HG03175 (cell line): ENCODE measurements around the gene TET2.

ENCODE experiments used
- ATAC-seq: cut with Tn5 transposase; IDR thresholded peaks from one replicate; pipeline ENCODE4 v1.9.1; 2021; ENCODE audit warnings: mild to moderate bottlenecking, moderate library complexity; ENCODE audit not compliant: unreplicated experiment

TET2 gene

DNA sequence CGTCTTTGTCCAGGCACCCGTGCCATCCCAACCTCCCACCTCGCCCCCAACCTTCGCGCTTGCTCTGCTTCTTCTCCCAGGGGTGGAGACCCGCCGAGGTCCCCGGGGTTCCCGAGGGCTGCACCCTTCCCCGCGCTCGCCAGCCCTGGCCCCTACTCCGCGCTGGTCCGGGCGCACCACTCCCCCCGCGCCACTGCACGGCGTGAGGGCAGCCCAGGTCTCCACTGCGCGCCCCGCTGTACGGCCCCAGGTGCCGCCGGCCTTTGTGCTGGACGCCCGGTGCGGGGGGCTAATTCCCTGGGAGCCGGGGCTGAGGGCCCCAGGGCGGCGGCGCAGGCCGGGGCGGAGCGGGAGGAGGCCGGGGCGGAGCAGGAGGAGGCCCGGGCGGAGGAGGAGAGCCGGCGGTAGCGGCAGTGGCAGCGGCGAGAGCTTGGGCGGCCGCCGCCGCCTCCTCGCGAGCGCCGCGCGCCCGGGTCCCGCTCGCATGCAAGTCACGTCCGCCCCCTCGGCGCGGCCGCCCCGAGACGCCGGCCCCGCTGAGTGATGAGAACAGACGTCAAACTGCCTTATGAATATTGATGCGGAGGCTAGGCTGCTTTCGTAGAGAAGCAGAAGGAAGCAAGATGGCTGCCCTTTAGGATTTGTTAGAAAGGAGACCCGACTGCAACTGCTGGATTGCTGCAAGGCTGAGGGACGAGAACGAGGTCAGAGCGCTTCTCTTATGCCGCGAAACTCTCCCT, at the start of gene TET2:
Gene TET2, plus strand, starts transcription at position 601 of the 740 bp plus-strand sequence. CDS start 87,067 bp downstream, outside the sequence.
- peak; percentile 85 for ATAC-seq

DNA sequence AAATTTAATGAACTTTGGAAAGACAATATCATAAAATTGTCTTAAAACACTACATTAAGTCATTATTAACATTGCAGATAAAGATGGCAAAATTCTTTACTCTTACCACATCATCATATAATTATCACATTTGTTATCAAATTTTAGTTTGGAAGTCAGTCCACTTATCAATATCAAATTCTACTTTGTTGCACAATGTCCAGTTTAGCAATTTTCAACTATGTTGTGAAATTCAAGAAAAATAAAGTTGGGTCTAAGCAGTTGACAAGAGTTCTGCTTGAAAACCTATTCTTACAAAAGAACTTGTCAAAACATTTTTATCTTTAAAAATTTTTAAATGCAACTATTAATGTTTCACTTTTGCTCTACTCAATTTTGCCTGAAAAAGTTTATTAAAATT, 44.7 kb upstream of the TET2 start:
- ATAC-seq, result no peak

- no peak for ATAC-seq
Measured at GRCh38 chr4:105106426-105106825, 40.2 kb upstream of the TET2 start.

DNA sequence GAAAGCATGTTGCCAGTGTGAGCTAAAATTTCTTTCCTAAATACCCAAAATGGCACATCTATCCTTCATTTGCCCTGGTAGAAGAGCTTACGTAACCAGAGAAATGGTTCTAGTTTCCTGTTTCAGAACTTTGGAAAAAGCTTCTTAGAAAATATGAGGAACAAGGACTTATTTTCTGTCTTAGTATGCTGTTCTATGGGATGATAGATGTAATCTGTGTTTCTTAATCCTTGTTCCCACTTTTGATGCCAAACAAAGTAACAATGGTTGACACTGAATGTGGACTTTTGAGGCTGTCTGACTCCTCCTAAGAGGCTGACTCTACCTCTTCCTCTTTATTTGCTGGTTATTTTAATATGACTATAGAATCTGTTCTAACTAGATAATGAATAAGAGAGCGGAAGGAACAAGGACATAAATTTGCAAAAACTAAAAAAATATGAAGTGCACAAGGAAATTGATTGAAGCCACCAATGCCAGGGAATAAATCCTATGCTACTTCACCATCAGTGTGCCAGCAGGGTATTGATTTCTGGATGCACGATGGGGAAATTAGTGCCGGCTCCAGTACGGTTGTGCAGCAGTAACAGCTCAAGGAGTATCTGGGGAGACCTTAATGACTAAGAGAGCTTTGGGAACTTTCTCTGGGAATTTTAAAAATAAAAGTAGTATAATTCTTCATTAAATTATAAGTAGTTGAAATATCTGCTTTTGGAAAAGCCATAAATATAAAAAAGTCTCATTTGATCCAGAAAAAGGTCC, 39.4 kb upstream of the TET2 start:
- ATAC-seq, result no peak

GRCh38 chr4:105108971-105109370, 37.7 kb upstream of the TET2 start:
- ATAC-seq, result no peak

DNA sequence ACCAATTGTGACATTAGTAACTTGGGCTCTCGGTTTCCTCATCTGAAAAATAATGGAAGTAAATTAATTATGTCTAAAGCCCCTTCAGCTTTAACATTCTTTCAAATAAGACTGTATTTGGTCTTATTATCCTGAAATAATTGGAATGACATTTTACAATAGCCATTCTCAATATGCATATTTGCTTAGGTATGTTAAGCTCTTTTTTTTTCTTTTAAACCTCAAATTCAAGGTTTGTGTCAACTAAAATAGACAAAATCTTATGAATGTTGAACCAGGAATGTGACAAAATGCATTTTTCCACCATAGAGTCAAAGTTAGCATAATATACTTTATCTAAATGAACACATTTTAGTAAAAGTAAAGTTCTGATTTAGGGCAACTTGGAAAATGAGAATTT, 34.4 kb upstream of the TET2 start:
- ATAC-seq, result no peak

DNA sequence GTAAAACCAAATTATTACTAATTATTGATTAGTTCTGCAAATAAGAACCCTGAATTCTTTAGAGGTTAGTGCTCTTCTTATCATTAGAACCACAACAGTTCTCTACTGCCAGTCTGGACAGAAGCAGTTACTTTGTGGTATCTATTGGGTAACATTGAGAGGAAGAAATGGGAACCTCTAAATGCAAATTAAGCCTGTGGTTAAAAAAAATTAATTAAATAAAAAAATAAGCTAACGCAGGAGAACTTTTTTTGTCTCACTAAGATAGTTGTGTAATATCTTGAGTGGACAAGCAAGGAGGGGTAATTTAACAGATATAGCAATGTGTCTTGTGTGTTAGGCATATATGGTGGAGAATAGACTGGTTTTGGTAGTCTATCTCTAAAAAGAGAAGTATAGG, 32.9 kb upstream of the TET2 start:
- ATAC-seq, result no peak

GRCh38 chr4:105116616-105117319, 29.9 kb upstream of the TET2 start:
- no peak for ATAC-seq

- no peak for ATAC-seq
Measured at GRCh38 chr4:105119356-105119755, 27.3 kb upstream of the TET2 start.

DNA sequence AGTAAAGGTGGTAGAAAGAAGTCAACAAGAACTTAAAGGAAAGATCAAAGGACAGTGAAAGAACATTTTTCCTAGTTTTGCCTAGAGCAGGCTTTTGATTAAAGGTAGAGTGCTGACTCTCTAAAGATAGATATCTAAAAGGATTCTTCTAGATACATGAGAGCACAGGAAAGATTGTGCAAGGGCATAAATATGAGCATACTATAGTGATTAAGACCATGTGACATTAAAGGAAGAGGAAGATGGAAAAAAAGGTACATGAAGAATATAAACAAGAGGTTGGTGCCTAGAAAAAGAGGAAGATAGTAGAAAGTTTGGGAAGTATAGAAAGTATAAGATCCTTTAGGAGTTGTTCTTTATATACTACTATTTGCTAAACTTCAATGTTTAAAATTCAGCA, 26.1 kb upstream of the TET2 start:
- no peak for ATAC-seq

- no peak for ATAC-seq
Measured at GRCh38 chr4:105122350-105122749, 24.3 kb upstream of the TET2 start.

DNA sequence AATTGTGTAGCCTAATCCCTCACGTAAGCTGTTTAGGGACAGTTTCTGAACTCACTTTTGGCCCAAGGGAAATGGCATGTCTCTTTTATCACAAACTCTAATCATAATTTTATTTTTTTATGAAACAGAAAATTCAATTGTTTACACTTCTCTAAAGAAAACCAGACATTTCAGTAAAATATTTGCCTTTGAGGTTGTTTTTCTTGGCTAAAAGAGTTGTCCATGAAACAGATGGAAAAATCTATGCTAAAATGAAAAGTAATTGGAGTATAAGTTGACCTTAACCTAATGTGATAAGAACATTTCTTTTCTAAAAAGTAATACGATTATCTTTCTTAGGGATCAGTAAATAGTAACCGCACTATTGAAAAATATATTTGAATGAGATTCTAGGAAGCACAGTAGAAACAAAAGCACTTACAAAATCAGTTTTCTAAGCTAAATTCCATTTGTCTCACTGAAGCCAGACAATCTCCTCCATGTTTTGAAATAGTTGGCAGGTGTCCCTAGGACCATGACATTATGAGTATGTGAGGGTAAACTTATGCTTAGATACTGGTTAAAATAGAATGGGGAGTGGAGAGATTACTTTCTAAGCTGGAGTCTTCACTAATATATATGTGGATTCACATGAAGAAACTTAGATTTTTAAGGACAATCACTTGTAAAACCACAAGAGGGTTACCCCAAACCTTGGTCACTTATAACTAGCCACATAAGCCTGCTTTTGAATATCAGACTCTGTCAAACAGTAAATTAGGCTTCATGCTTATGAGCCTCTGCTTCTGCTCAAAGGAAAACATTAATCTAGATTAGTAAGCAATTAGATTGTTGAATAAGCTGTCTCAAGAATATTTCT, 20.1 kb upstream of the TET2 start:
- no peak for ATAC-seq

DNA sequence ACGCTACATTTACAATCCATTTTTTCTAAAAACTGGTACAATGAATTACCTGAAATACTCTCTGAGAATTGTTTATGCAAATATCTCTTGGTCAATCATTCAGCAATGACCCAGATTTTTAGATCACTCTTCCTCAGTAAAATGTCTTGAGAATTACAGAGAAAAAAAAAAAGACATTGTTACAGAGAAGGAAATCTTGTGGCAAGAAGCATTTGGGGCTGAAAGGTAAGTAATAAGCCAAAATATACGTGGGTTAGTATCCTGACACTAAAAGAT, 19.6 kb upstream of the TET2 start:
- no peak for ATAC-seq

GRCh38 chr4:105128208-105128607, 18.5 kb upstream of the TET2 start:
- peak; percentile 42 for ATAC-seq

DNA sequence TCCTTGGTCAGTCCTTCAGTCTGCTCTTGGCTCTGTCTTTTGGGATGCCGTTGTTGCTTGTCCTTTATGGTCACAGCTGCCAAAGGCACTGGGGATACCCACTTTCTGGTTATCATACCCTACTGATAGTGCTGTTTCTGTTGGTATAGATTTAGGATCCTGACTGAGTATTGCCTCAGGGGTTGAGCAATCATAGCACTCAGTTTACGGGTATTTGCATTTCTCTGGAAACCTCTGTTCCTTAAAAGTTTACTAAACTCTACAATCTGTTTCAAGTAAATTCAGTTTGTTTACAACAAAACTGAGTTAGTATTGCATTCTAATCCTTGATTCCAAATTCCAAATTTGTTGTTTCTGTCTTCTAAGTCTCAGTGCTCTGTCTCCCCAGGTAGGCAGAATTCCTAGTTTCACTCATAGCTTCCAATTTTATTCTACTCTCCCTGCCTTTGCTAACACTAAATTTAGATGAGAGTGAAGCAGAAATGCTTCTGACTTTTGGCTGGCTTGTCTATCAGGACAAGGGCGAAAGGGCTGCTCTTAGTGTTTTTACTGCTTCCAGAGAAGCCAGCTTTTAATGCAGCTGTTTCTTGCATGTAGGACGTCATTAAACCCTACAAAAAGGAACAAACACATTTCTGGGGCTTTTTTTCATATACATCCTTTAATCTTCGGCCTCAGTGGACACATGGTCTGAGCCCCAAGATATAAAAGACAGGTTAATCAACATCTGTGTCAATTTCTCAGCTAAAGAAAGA, 17.2 kb upstream of the TET2 start:
- no peak for ATAC-seq

GRCh38 chr4:105130945-105131344, 15.7 kb upstream of the TET2 start:
- ATAC-seq, result no peak

DNA sequence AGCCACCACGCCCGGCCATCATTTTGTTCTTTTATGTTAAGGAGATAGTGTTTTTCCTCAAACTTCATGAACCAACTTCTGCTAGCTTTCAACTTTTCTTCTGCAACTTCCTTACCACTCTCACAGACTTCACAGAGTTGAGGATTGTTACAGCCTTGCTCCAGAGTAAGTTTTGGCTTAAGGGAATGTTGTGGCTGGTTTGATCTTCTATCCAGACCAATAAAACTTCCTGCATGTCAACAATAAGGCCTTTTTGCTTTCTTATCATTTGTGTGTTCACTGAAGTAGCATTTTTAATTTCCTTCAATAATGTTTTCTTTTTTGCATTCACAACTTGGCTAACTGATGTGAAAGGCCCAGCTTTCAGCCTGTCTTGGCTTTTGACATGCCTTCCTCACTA, 12.7 kb upstream of the TET2 start:
- no peak for ATAC-seq

GRCh38 chr4:105135785-105136184, 10.9 kb upstream of the TET2 start:
- ATAC-seq, result no peak

DNA sequence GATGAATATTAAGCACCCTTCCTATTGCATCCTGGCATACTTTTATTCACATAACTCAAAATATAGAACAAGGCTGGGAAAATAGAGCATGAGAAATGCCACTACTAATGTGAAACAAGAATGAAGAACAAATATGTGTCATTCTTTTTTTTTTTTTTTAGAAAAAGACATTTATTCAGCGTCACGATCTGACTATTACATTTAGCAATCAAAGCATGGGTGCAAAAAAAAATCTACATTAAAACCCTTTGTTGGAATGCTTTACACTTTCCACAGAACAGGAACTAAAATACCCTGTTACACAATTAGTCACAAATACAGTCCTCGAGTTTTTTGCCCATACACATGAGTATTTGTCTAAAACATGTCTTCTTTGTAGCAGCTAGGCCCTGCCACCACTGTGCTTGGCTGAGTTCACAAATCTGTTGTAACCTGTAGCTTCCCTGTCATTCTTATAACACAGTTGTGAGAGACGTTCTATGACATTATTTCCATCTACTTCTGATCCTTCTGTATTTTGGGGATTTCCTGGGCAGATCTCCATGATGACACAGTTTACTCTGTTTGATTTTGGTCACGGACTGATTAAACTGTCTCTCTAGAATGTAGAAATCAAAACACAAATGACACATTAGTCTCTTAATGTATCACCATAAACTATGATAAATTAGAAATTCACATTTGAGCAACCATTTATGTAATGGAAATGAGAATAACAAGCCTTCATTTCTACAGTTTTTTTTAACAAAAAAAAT, 9.4 kb upstream of the TET2 start:
- no peak for ATAC-seq

DNA sequence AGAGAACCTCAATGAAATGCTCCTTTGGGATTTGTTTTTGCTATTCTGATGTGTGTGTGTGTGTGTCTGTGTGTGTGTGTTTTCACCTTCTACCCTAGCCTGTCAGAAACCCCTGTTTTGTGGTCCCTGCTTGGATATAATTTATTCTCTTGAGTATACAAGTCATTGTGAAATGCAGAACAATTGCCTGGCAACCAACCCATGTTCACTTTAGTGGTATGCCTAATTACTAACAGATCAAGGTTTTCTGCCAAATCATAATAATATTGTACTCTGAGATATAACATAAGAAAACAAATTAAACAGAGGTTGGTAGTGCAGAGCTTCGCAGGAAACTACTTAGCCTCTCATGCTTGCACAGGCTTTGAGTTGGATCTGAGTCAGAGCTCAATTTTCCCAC, 7.0 kb upstream of the TET2 start:
- no peak for ATAC-seq
